GM18870 (cell line): ENCODE results near the gene KCNAB1.
"Not testable (repeated sequence)": the region's sequence is repeated elsewhere in the genome, so short reads cannot be mapped to it uniquely, and the experiment has no call there.

ENCODE experiments used
- ATAC-seq: cut with Tn5 transposase; IDR thresholded peaks from one replicate; pipeline ENCODE4 v1.9.1; 2021; ENCODE audit warnings: moderate library complexity; ENCODE audit not compliant: unreplicated experiment

The KCNAB1 gene

DNA sequence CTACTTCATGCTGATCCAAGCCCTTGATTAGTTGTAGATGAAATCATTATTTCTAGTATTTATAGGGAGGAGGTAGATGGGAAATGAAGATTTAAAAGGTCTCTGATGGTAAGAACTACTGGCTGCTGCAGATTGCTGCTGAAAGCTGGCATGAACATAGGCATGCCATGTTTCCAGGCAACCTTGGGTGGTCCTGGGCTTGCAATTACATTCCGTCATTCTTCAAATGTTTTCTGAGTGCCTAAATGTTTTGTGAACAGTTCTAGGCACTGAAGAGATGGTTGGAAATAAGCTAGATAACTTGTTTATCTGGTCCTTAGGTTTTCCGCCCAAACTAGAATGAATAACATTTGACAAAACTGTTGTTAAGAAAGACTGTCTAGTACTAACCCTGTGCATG, 95.8 kb downstream of the KCNAB1 start:
- no peak for ATAC-seq

- no peak for ATAC-seq
Measured at GRCh38 chr3:156216852-156217251, 96.5 kb downstream of the KCNAB1 start.

- no peak for ATAC-seq
Measured at GRCh38 chr3:156217674-156218352, 97.4 kb downstream of the KCNAB1 start.

DNA sequence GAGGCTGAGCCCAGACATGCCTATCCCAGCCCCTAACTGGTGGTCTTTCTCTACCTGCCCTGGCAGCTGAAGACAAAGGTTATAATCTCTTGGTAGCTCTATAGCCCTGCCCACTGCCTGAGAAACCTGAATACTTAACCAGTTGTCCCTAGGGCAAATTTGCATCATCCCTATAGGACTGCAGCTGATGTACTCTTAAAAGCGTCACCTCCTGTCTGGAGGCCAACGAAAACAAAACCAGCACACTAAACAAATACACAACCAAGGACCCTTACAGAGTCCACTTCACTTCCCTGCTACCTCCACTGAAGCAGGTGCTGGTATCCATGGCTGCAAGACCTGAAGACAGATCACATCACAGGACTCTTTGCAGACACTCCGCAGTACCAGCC, 98.0 kb downstream of the KCNAB1 start:
- no peak for ATAC-seq

DNA sequence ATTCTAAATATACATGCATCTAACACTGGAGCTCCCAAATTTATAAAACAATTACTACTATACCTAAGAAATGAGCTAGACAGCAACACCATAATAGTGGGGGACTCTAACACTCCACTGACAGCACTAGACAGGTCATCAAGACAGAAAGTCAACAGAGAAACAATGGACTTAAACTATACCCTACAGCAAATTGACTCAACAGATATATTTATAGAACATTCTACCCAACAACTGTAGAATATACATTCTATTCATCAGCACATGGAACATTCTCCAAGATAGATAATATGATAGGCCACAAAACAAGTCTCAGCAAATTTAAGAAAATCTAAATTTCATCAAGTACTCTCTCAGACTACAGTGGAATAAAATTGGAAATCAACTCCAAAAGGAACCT, 102.0 kb downstream of the KCNAB1 start:
- ATAC-seq, result not testable (repeated sequence)

DNA sequence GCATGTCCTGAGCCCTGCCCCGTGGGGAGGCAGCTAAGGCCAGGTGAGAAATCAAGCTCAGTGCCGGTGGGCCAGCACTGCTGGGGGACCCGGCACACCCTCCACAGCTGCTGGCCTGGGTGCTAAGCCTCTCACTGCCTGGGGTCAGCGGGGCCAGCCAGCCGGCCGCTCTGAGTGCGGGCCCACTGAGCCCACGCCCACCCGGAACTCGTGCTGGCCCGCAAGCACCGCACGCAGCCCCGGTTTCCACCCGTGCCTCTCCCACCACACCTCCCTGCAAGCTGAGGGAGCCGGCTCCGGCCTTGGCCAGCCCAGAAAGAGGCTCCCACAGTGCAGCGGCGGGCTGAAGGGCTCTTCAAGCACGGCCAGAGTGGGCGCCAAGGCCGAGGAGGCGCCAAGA, 103.7 kb downstream of the KCNAB1 start:
- ATAC-seq, result not testable (repeated sequence)

- ATAC-seq, result no peak
Measured at GRCh38 chr3:156226676-156227420, 106.5 kb downstream of the KCNAB1 start.

DNA sequence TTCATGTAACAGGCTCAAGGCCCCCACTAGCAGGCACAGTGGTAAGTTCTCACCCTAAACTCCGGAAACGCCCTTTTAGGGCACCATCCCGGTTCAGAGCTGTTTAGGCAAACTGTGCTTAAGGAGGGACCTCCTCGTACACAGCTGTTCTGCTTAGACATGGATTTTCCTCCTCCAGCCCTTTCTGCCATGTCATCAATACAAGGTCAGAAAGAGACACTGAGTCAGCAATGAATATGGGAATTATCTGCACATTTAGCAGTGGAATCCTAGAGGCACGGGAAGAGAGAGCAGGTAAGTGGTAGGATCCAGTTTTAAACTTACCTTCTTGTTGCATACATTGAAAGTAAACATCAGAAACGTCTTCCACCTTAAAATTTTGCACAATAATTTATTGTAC, 107.3 kb downstream of the KCNAB1 start:
- ATAC-seq, result no peak

DNA sequence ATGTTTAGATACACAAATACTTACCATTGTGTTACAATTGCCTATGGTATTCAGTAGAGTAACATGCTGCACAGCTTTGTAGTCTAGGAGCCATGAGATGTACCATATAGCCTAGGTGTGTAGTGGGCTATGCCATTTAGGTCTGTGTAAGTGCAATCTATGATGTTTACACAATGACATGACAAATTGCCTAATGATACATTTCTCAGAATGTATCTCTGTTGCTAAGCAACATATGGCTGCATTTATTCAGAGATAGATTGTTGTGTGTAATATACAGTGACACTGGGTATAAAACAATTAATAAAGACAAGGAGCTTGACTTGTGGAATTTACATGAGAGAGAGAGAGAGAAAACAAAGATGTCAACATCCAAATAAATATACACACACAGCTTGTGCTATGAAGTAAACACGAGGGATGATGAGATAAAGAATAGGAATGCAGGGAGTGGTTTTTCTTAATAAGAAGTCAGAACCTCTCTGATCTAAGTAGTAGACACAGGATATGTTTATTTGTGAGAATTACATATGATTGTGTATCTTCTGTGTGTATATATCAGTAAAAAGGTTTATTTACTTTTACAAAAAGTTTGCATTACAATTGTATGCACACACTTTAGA, 110.0 kb downstream of the KCNAB1 start:
- ATAC-seq, result no peak

- not testable (repeated sequence) for ATAC-seq
Measured at GRCh38 chr3:156231221-156231620, 110.8 kb downstream of the KCNAB1 start.

GRCh38 chr3:156233876-156234275, 113.5 kb downstream of the KCNAB1 start:
- no peak for ATAC-seq

DNA sequence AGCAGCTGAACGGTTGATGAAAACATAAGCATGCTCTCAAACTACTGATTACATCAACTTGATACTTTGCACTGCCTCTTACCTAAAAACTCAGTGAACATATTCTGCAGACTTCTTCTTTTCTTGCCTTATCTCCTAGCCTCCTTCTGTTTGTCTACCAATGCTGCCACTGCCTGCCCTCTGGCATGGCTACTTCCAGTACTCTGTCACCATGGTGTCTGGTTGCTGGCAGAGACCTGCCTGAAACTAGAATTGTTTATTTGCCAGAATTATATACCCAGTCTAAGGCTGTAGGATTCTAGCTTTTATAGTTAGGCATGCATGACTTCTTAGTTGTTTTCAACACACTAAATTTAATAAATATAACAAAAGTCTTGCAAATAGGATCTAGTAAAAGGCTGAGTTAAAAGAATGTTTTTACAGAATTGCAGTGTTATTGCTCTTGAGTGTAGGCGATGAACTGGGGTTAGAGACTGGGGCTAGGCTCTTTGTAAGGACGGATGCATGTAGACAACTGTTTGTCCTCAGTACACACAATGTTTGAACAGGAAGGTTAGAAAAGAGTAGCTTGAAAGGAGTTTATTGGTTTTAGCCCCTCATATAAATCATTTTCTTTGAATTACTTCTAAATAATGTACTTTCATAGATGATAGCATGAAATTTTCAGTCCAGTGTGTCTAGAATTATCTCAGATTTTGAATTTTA, 116.3 kb downstream of the KCNAB1 start:
- no peak for ATAC-seq

- ATAC-seq, result no peak
Measured at GRCh38 chr3:156240642-156241041, 120.3 kb downstream of the KCNAB1 start.

- no peak for ATAC-seq
Measured at GRCh38 chr3:156246961-156247725, 126.8 kb downstream of the KCNAB1 start.

DNA sequence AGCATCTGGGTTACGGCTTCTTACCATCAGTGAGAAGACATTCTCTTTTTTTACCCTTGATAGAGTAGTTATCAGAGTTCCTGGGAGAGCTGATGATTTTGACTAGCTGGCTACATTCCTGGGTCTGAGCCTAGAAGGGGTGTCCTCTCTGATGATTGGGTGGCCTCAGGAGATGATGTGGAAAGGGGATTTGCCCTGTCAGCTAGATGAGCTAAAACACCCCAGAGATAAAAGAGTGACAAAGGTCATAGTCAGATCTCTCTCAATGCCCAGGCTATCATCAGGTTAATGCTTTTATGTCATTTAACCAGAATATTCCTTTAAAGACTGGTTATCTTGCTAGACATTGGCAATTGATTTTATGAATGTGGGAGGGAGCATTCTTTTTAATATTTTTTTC, 130.2 kb downstream of the KCNAB1 start:
- ATAC-seq, result no peak

GRCh38 chr3:156251424-156251823, 131.0 kb downstream of the KCNAB1 start:
- no peak for ATAC-seq

- no peak for ATAC-seq
Measured at GRCh38 chr3:156252656-156253055, 132.3 kb downstream of the KCNAB1 start.

GRCh38 chr3:156253150-156253549, 132.8 kb downstream of the KCNAB1 start:
- ATAC-seq, result peak; percentile 65

DNA sequence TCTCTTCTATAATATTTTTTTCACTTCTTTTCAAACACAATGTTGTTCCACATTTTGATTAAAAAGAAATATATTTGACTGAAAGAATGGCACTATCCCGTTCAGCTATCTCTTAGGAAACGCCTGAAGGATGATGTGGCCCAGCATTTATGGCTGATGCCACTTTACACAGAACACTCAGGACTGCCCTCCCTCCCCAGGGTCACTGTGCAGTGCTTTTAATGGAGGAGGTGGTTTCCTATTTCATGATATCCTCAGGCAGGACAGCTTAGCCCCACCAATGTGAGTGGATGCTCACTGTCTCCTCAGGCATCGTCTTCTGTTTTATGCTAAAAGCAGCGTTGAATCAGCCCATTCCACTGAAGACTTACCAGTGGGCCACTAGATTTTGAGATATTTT, 135.9 kb downstream of the KCNAB1 start:
- ATAC-seq, result no peak

DNA sequence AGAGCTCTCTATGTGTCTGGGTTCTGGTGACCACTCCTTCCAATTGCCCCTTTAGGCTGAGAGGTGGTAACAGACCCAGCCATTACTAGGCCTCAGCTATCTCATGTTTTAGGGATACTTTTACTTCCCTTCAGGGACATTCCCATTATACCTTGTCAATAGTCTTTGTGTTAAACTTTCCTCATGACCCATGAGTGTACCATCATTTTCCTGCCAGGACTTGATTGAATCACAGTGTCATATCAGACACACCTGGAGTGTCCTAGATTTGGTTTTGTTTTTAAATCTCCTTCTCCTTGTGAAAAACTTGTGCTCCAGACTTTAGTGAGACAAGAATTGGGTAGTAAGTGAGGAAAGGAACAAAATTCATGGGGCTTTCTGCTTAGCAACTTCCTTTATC, 136.6 kb downstream of the KCNAB1 start:
- no peak for ATAC-seq

GRCh38 chr3:156258301-156258700, 137.9 kb downstream of the KCNAB1 start:
- ATAC-seq, result no peak
